Gastrocnemius medialis (tissue), 4 donors: Measurements from ENCODE around the gene ABCF1.

ENCODE experiments used
- POLR2A ChIP-seq, 2 donors: fragments of 450-650 bp; IDR thresholded peaks; one replicate each; pipeline ENCODE4 v1.6.1; 2017; ENCODE audit warnings: antibody characterized with exemption in 2 of 2, mild to moderate bottlenecking in 2 of 2, moderate library complexity in 2 of 2
- TF ChIP-seq, protein P1 (sequence below), 5 experiments: fragments of 450-650 bp in 3 of 5; fragments of 200-600 bp in 2 of 5; sonication (generic) in 2 of 5; IDR thresholded peaks in 4 of 5; conservative IDR thresholded peaks in 1 of 5; 1 replicate in 4 of 5; 2 replicates in 1 of 5; pipeline ENCODE4 v1.5.1; 2016 to 2019; ENCODE audit warnings: antibody characterized with exemption in 5 of 5, mild to moderate bottlenecking in 3 of 5, moderate library complexity in 3 of 5

DNA sequence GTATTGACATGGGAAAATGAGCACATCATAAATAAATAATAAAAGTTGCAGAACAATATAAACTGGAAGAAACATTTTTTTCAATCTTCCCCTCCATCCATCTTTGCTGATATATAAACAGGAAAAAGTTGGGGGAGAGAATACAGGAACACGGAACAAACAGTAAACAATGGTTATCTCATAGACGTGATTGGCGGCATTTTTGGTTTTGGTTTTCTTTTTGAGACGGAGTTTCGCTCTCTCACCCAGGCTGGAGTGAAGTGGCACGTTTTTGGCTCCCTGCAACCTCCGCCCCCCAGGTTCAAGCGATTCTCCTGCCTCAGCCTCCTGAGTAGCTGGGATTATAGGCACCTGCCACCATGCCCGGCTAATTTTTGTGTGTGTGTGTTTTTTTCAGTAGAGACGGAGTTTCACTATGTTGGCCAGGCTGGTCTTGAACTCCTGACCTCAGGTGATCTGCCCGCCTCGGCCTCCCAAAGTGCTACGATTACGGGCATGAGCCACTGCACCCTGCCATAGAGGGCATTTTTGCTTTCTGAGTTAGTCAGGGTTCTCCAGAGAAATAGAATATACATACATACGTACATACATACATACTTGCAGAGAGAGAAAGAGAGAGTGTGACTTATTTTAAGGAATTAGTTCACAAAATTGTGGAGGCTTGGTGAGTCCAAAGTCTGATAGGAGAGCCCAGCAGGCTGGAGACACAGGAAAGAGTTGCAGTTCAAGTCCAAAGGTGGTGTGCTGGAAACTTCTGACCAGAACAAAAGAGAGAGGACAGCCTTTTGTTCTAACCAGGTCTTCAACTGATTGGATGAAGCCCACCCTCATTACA lies 37.6 kb upstream of the ABCF1 start:
- TF ChIP-seq, protein P1, sequence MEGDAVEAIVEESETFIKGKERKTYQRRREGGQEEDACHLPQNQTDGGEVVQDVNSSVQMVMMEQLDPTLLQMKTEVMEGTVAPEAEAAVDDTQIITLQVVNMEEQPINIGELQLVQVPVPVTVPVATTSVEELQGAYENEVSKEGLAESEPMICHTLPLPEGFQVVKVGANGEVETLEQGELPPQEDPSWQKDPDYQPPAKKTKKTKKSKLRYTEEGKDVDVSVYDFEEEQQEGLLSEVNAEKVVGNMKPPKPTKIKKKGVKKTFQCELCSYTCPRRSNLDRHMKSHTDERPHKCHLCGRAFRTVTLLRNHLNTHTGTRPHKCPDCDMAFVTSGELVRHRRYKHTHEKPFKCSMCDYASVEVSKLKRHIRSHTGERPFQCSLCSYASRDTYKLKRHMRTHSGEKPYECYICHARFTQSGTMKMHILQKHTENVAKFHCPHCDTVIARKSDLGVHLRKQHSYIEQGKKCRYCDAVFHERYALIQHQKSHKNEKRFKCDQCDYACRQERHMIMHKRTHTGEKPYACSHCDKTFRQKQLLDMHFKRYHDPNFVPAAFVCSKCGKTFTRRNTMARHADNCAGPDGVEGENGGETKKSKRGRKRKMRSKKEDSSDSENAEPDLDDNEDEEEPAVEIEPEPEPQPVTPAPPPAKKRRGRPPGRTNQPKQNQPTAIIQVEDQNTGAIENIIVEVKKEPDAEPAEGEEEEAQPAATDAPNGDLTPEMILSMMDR (IDR thresholded peaks at IDR 0.05 in 4 of 5, conservative IDR thresholded peaks at IDR 0.05 in 1 of 5): no peak
- TF ChIP-seq POLR2A (IDR thresholded peaks at IDR 0.05): no peak
